ENCODE measurements around the gene ANAPC2. TPM values are rescaled to one million over a fixed set of nuclear protein-coding genes. Genes with fewer than 3 reads are reported as not detected.

ANAPC2 gene
- total RNA-seq, 4 donors from 2014 or later: 18.7 to 28.7 (median 25.1) TPM

GRCh38 chr9:137161558-137162486, 26.5 kb downstream of the ANAPC2 start:
- H3K9me3 ChIP-seq: no peaks in the 10 kb centered on the region
- 9% methylated on average over 7 of the region's 71 CpGs for WGBS
- no peak overlapping the region for H3K4me3 ChIP-seq
- peaks cover 0 to 100% (median 95%) of the 10 kb centered on the region in 4 donors for H3K27me3 ChIP-seq
- DNase-seq (ENCODE audit: extremely low spot score): no peak
- H3K4me1 ChIP-seq: peaks cover 16 to 38% (median 29%) of the 10 kb centered on the region in 4 donors
- TF ChIP-seq CTCF (IDR thresholded peaks at IDR 0.05) (no peak), POLR2A (IDR thresholded peaks at IDR 0.05; ENCODE audit: low read depth) (no peak), POLR2AphosphoS5 (IDR thresholded peaks at IDR 0.05) (no peak), EP300 (IDR thresholded peaks at IDR 0.05) (no peak)
- no peak overlapping the region for H3K27ac ChIP-seq (replicated peaks in 1 of 4)
- intact Hi-C loops (cut with DNase I): no loop called here
- no peaks in the 10 kb centered on the region for H3K36me3 ChIP-seq

- intact Hi-C loops (cut with DNase I): no loop called here
- Histone ChIP-seq H3K9me3 (no peaks in the 10 kb centered on the region), H3K4me1 (peaks cover 21 to 44% (median 36%) of the 10 kb centered on the region in 4 donors), H3K27me3 (peaks cover 0 to 100% (median 95%) of the 10 kb centered on the region in 4 donors), H3K4me3 (no peak overlapping the region), H3K27ac (replicated peaks in 1 of 4) (no peak overlapping the region), H3K36me3 (no peaks in the 10 kb centered on the region)
- 35% methylated on average over 23 of the region's 56 CpGs for WGBS
- DNase-seq (ENCODE audit: extremely low spot score): no peak
- TF ChIP-seq POLR2A (IDR thresholded peaks at IDR 0.05; ENCODE audit: low read depth): no peak
- TF ChIP-seq CTCF (IDR thresholded peaks at IDR 0.05): no peak
- TF ChIP-seq EP300 (IDR thresholded peaks at IDR 0.05): no peak
- no peak for TF ChIP-seq POLR2AphosphoS5 (IDR thresholded peaks at IDR 0.05)
These were observed 27.4 kb downstream of the ANAPC2 start for GRCh38 chr9:137160716-137161557.

- WGBS: 63% methylated on average over 14 of the region's 17 CpGs
- no peak for TF ChIP-seq POLR2A (IDR thresholded peaks at IDR 0.05; ENCODE audit: low read depth)
- no peak for TF ChIP-seq POLR2AphosphoS5 (IDR thresholded peaks at IDR 0.05)
- TF ChIP-seq EP300 (IDR thresholded peaks at IDR 0.05): no peak
- TF ChIP-seq CTCF (IDR thresholded peaks at IDR 0.05): no peak
- peaks cover 0 to 100% (median 89%) of the 10 kb centered on the region in 4 donors for H3K27me3 ChIP-seq
- no peak overlapping the region for H3K4me3 ChIP-seq
- H3K4me1 ChIP-seq: peaks cover 21 to 44% (median 36%) of the 10 kb centered on the region in 4 donors
- H3K9me3 ChIP-seq: no peaks in the 10 kb centered on the region
- no peak overlapping the region for H3K27ac ChIP-seq (replicated peaks in 1 of 4)
- intact Hi-C loops (cut with DNase I): no loop called here
- no peaks in the 10 kb centered on the region for H3K36me3 ChIP-seq
- no peak for DNase-seq (ENCODE audit: extremely low spot score)
These were observed 28.3 kb downstream of the ANAPC2 start for GRCh38 chr9:137160054-137160425.

GRCh38 chr9:137159105-137160053, 29.0 kb downstream of the ANAPC2 start:
- Histone ChIP-seq H3K27me3 (peaks cover 0 to 100% (median 83%) of the 10 kb centered on the region in 4 donors), H3K36me3 (no peaks in the 10 kb centered on the region), H3K9me3 (no peaks in the 10 kb centered on the region), H3K27ac (replicated peaks in 1 of 4) (no peak overlapping the region), H3K4me1 (peaks cover 21 to 44% (median 36%) of the 10 kb centered on the region in 4 donors), H3K4me3 (no peak overlapping the region)
- TF ChIP-seq POLR2A (IDR thresholded peaks at IDR 0.05; ENCODE audit: low read depth) (no peak), EP300 (IDR thresholded peaks at IDR 0.05) (no peak), CTCF (IDR thresholded peaks at IDR 0.05) (no peak), POLR2AphosphoS5 (IDR thresholded peaks at IDR 0.05) (no peak)
- intact Hi-C loops (cut with DNase I): no loop called here
- WGBS: 40% methylated on average over 14 of the region's 14 CpGs
- DNase-seq (ENCODE audit: extremely low spot score): no peak

Data from esophagus muscularis mucosa (tissue), 4 donors.